ENCODE measurements around the gene ROBO2. TPM values are rescaled to one million over a fixed set of nuclear protein-coding genes. Genes with fewer than 3 reads are reported as not detected.

ROBO2 gene
- total RNA-seq, 1 donor from 2014 or later: 11.0 TPM

DNA sequence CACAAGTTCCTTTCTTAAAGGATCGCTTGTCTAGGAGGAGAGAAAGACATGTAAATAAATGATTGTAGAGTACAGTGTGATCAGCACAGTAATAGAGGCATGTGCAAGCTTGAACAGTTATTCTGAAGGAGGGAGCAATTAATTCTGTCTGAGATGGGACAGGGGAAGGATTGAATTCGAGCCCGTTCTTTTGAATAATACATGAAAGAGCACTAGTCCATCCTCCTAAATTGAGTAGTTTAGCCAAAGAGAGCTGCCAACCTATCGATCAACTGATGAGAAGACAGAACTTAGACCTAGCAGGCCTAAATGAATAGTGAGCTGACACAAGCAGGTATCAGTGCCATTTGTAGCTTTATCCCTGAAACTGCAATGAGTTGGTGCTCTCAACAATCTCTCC lies 142.4 kb downstream of the ROBO2 start:
- Histone ChIP-seq H3K27me3 (no peaks in the 10 kb centered on the region), H3K27ac (no peak overlapping the region), H3K4me3 (no peak overlapping the region), H3K4me1 (no peaks in the 10 kb centered on the region), H3K36me3 (no peaks in the 10 kb centered on the region), H3K9me3 (no peaks in the 10 kb centered on the region)
- no peak for DNase-seq (ENCODE audit: extremely low spot score in 2 of 2)
- no peak for TF ChIP-seq POLR2A (IDR thresholded peaks at IDR 0.05)
- no peak for TF ChIP-seq POLR2AphosphoS5 (IDR thresholded peaks at IDR 0.05; ENCODE audit: insufficient read depth in 1 of 2, low read depth in 1 of 2)
- TF ChIP-seq, protein P1, sequence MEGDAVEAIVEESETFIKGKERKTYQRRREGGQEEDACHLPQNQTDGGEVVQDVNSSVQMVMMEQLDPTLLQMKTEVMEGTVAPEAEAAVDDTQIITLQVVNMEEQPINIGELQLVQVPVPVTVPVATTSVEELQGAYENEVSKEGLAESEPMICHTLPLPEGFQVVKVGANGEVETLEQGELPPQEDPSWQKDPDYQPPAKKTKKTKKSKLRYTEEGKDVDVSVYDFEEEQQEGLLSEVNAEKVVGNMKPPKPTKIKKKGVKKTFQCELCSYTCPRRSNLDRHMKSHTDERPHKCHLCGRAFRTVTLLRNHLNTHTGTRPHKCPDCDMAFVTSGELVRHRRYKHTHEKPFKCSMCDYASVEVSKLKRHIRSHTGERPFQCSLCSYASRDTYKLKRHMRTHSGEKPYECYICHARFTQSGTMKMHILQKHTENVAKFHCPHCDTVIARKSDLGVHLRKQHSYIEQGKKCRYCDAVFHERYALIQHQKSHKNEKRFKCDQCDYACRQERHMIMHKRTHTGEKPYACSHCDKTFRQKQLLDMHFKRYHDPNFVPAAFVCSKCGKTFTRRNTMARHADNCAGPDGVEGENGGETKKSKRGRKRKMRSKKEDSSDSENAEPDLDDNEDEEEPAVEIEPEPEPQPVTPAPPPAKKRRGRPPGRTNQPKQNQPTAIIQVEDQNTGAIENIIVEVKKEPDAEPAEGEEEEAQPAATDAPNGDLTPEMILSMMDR (IDR thresholded peaks at IDR 0.05): no peak
- intact Hi-C loops (cut with DNase I): no loop called here

DNA sequence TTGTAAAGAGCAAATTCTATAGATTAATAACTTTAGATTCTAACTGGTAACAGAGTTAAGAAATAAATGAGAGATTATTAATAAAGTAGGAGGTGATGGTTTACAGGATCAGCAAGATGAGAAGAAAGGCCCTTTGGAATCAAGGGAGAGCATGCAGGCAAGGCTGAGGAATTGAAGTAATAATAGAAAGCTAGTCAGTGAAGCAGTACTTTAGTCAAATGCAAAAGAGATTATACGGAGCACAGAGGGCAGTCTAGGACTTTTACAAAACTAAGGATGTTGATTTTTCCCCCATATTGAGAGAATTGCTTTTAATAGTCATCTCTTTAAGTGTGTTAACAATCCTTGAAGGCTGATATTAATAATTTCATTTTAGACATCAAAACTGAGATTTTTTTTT lies 146.4 kb downstream of the ROBO2 start:
- intact Hi-C loops (cut with DNase I): no loop called here
- peaks cover 15% of the 10 kb centered on the region for H3K4me1 ChIP-seq

DNA sequence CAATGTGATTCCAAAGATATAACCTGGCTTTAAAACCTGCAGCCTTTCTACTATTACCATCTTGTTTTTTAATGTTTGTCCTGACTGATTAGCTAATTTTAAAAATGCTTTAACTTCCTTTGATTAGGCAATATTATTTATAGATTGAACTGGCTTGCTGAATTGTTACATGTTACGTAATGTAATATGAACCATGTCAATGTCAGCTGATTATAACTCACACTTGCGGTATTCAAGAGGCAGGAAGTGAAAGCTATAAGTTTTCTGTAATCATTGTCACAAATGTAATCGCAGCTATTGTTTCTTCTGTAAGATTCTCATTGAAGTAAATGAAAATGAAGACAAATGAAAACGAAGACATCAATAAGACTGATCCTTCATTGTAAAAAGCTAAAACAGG lies 146.8 kb downstream of the ROBO2 start:
- Histone ChIP-seq H3K9me3 (no peaks in the 10 kb centered on the region), H3K36me3 (no peaks in the 10 kb centered on the region), H3K4me3 (no peak overlapping the region), H3K27me3 (no peaks in the 10 kb centered on the region), H3K27ac (no peak overlapping the region), H3K4me1 (peaks cover 18% of the 10 kb centered on the region)
- DNase-seq (ENCODE audit: extremely low spot score in 2 of 2): no peak
- TF ChIP-seq POLR2AphosphoS5 (IDR thresholded peaks at IDR 0.05; ENCODE audit: insufficient read depth in 1 of 2, low read depth in 1 of 2) (peak in 1 of 2 donors; percentile 25), POLR2A (IDR thresholded peaks at IDR 0.05) (no peak)
- TF ChIP-seq, protein P1 (IDR thresholded peaks at IDR 0.05): no peak
- intact Hi-C loops (cut with DNase I): no loop called here

More for the DNA sequence above, 146.4 kb downstream of the ROBO2 start:
- H3K36me3 ChIP-seq: no peaks in the 10 kb centered on the region
- H3K27ac ChIP-seq: no peak overlapping the region
- no peaks in the 10 kb centered on the region for H3K27me3 ChIP-seq
- H3K4me3 ChIP-seq: no peak overlapping the region
- no peak for DNase-seq (ENCODE audit: extremely low spot score in 2 of 2)
- TF ChIP-seq POLR2AphosphoS5 (IDR thresholded peaks at IDR 0.05; ENCODE audit: insufficient read depth in 1 of 2, low read depth in 1 of 2) (no peak), POLR2A (IDR thresholded peaks at IDR 0.05) (no peak)
- TF ChIP-seq, protein P1 (IDR thresholded peaks at IDR 0.05): no peak
- no peaks in the 10 kb centered on the region for H3K9me3 ChIP-seq

DNA sequence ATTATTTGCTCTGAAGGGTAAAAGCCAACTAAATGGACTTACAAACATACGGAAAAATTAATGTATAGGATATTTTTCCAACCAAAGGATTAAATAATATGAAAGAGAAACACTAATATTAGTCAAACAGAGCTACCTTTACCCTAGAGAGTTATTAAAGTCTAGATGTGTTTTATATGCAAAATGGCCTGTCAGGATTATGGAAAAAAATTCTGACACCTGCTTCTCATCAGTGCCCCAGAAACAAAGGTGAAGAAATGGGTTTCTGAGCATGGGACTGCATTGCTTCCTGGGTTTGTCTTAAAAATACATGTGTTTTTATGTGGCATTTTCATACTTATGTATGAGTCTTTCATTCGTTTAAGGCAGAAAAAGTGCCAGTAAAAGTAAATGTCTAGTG lies 148.3 kb downstream of the ROBO2 start:
- Histone ChIP-seq H3K4me3 (no peak overlapping the region), H3K36me3 (no peaks in the 10 kb centered on the region), H3K27me3 (no peaks in the 10 kb centered on the region), H3K27ac (no peak overlapping the region), H3K4me1 (peaks cover 18% of the 10 kb centered on the region), H3K9me3 (no peaks in the 10 kb centered on the region)
- DNase-seq (ENCODE audit: extremely low spot score in 2 of 2): no peak
- no peak for TF ChIP-seq POLR2A (IDR thresholded peaks at IDR 0.05)
- no peak for TF ChIP-seq POLR2AphosphoS5 (IDR thresholded peaks at IDR 0.05; ENCODE audit: insufficient read depth in 1 of 2, low read depth in 1 of 2)
- TF ChIP-seq, protein P1 (IDR thresholded peaks at IDR 0.05): no peak
- intact Hi-C loops (cut with DNase I): no loop called here

DNA sequence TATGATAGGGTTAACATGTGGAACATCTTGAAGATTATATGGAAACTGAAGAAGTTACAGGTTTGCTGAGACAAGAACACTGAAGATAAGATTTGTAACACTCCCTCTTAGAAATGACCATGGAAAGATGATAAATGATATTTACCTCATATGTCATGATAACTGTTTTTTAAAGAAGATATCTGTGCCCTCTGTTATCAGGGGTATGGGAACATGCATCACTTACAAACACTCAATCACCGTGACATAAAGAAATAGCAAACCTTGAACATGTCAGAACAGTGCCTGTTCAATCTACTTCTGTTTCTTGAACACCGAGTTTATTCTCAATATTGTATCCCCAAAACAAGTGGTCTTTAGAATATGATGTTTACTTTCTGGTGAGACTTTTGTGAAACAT lies 149.4 kb downstream of the ROBO2 start:
- no peak overlapping the region for H3K4me3 ChIP-seq
- intact Hi-C loops (cut with DNase I): no loop called here
- no peak overlapping the region for H3K27ac ChIP-seq
- DNase-seq (ENCODE audit: extremely low spot score in 2 of 2): no peak
- no peaks in the 10 kb centered on the region for H3K9me3 ChIP-seq
- H3K27me3 ChIP-seq: no peaks in the 10 kb centered on the region
- TF ChIP-seq POLR2AphosphoS5 (IDR thresholded peaks at IDR 0.05; ENCODE audit: insufficient read depth in 1 of 2, low read depth in 1 of 2) (no peak), POLR2A (IDR thresholded peaks at IDR 0.05) (no peak)
- TF ChIP-seq, protein P1 (IDR thresholded peaks at IDR 0.05): no peak
- H3K4me1 ChIP-seq: peaks cover 18% of the 10 kb centered on the region
- H3K36me3 ChIP-seq: no peaks in the 10 kb centered on the region

Measured in vagina (tissue), 2 donors.